22Rv1 (cell line): ENCODE data around the gene NR1H2.
A peak's percentile ranks its signal among the peaks of the same experiment; 100 is the strongest.

Experiments
- H3K27ac ChIP-seq: fragments of 450-650 bp; 2 replicates; pipeline ENCODE4 v1.5.1; 2017
- ZFX ChIP-seq: fragments of 450-650 bp; IDR thresholded peaks from 2 replicates; pipeline ENCODE4 v1.6.1; 2017; ENCODE audit warnings: antibody characterized with exemption, borderline replicate concordance
- TF ChIP-seq, protein P1 (sequence below): fragments of 450-650 bp; IDR thresholded peaks from 2 replicates; pipeline ENCODE4 v1.5.1; 2017; ENCODE audit warnings: mild to moderate bottlenecking

Gene NR1H2

DNA sequence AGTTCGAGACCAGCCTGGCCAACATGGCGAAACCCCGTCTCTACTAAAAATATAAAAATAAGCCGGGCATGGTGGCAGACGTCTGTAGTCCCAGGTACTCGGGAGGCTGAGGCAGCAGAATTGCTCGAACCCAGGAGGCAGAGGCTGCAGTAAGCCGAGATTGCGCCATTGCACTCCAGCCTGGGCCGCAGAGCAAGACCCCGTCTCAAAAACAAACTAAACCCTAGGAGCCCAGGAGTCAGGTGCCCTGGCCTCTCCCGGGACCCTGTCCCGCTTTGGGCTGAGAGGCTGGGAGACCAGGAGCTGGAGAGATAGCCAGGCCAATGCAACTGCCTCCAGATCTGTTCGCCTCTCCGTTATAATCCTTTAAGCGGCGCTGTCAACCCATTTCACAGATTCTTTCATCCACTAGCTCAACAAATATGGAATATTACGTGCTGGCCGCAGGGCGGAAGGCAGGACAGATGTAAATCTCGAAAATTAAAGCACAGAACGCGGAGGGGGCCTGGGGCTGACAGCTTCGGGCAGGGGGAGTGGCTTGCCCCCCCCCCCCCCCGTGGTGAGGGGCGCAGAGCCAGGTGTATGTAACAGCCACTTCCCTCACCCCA is 51.2 kb downstream of the NR1H2 start:
- peak overlapping the region; percentile 33; the same call in 1 of the 2 replicates for H3K27ac ChIP-seq
- TF ChIP-seq, protein P1, sequence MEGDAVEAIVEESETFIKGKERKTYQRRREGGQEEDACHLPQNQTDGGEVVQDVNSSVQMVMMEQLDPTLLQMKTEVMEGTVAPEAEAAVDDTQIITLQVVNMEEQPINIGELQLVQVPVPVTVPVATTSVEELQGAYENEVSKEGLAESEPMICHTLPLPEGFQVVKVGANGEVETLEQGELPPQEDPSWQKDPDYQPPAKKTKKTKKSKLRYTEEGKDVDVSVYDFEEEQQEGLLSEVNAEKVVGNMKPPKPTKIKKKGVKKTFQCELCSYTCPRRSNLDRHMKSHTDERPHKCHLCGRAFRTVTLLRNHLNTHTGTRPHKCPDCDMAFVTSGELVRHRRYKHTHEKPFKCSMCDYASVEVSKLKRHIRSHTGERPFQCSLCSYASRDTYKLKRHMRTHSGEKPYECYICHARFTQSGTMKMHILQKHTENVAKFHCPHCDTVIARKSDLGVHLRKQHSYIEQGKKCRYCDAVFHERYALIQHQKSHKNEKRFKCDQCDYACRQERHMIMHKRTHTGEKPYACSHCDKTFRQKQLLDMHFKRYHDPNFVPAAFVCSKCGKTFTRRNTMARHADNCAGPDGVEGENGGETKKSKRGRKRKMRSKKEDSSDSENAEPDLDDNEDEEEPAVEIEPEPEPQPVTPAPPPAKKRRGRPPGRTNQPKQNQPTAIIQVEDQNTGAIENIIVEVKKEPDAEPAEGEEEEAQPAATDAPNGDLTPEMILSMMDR, result no peak; the same call in 1 of the 2 replicates
- no peak for TF ChIP-seq ZFX

DNA sequence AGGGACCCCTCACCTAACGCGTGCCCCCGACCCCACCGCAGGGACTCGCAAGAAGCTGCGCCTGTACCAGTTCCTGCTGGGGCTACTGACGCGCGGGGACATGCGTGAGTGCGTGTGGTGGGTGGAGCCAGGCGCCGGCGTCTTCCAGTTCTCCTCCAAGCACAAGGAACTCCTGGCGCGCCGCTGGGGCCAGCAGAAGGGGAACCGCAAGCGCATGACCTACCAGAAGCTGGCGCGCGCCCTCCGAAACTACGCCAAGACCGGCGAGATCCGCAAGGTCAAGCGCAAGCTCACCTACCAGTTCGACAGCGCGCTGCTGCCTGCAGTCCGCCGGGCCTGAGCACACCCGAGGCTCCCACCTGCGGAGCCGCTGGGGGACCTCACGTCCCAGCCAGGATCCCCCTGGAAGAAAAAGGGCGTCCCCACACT is 51.8 kb downstream of the NR1H2 start:
- TF ChIP-seq, protein P1, result no peak
- no peak for TF ChIP-seq ZFX
- peak overlapping the region; percentile 33; the same call in 1 of the 2 replicates for H3K27ac ChIP-seq

DNA sequence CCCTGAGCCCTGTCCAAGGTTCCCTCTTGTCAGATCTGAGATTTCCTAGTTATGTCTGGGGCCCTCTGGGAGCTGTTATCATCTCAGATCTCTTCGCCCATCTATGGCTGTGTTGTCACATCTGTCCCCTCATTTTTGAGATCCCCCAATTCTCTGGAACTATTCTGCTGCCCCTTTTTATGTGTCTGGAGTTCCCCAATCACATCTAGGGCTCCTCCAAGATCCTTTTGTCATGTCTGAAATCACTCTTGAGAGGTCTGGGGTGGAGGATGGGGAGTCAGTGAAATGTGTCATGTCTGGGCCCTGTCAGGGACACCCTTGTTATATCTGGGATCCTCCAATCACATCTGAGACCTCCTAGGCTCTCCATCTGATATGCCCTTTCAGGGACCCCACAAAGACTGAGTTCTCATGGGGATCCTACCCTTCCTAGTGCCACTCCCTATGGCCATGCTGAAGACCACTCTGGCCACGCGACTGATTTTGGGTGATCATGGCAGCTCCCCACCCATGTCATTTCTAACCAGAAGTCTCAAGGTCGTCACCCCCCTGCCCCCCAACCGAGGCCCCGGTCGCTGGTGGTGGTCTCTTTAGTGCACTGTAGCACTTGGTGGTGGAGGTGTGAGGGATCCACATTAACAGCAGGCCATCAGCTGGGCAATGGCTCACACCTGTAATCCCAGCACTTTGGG is 52.7 kb downstream of the NR1H2 start:
- TF ChIP-seq, protein P1, result no peak
- no peak for TF ChIP-seq ZFX
- H3K27ac ChIP-seq, result no peak overlapping the region

DNA sequence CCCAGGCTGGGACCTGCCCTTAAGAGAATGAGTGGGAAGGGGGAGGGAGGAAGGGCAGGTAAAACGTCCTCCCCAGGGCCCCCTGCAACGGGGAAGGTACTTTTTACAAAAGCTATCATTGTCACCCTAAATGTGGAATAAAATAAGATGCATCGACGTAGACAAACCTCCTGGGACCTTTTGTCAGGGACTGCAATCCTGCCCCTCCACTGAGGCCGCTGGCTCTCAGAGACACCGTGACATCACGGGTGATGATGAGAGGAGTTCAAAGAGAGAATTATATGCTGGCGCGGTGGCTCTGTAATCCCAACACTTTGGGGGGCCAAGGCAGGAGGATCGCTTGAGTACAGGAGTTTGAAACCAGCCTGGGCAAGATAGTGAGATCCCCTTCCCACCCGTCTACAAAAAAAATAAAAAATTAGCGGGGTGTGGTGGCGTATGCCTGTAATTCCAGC is 54.7 kb downstream of the NR1H2 start:
- no peak for TF ChIP-seq ZFX
- TF ChIP-seq, protein P1, result no peak
- no peak overlapping the region for H3K27ac ChIP-seq

DNA sequence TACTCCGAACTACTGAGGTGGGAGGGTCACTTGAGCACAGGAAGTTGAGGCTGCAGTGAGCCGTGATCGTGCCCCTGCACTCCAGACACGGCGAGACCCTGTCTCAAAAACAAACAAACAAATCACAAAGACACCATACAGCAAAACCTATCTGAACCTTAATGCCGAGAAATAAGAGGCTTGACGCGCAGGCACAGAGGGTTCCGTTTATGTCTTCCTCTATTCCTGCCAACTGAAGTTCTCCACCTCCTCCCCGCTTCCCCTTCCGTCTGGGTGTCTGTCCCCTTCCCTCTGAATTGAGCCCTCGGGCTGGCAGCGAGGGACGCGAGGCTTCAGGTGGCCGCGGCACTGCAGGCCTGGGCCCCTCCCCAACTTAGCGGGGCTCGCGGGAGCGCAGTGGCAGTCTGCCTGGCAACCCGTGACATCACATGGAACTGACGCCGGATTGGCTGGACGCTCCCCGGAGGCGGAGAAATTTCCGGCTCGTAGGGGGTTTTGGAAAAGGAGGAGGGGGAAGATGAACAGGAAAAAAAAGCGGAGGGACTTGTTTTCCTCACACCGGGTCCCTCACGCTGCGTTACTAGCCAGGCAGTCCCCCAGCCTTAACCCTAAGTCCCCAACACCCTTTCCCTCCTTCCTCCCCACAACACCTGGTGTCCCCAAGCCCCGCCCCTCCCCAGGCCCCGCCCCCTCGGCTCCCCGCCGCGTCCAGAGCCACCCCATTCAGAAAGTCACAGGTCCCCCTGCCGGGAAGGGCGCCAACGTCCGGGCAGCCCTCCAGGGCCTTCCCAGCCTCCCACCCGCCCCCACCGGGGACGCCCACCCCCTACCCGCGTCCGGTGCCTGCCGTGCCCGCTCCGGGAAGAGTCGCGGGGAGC is 55.3 kb downstream of the NR1H2 start:
- no peak overlapping the region for H3K27ac ChIP-seq
- TF ChIP-seq, protein P1, result no peak
- TF ChIP-seq ZFX, result no peak

DNA sequence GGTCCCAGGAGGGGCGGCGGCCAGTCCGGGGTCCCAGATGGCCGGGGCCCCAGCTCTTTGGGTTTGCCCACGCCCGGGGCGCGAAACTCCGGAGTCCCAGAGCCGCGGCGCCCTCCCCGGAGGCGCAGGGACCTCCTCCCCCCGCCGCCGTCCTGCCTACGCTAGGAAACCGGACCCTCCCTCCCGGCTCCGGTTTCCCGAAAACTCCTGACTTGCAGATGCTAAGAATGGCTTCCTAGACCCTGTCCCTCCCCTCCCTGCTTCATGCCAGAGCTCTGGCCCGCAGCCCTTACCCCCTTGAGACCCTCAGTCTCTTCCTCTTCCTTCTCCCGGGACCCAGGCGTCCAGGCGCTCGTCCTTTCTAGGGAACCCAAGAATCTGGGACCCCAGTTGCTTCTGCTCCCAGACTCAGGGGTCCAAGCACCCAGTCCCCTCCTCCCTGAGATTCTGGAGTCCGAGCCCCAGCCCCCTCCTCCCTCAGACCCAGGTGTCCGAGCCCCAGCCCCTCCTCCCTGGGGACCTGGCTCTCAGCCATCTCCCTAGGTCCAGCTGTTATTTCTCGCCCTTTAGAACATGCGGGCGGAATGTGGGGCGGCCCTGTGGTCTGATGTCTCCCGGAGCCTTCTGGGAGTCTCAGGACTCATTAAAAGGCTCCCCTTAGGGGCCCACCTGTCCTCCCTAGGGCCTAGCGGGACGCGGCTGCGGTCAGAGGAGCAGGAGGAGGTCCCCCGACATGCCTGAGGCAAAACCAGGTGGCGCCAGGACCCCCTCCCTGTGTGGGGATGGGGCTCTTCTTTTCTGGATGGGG is 56.2 kb downstream of the NR1H2 start, which contains the start of gene MYBPC2:
Gene MYBPC2, plus strand, starts transcription at position 672 of the 808 bp plus-strand sequence. Its CDS starts 62 bp downstream, at position 734.
- H3K27ac ChIP-seq, result no peak within 1 kb of the TSS
- TF ChIP-seq ZFX, result no peak
- TF ChIP-seq, protein P1, result no peak
